Neural progenitor cell (in vitro differentiated cells): ENCODE results near the gene AEBP1.

Experiments
- EZH2 ChIP-seq: fragments of 200-600 bp; sonication (generic); IDR thresholded peaks from 2 replicates; pipeline ENCODE4 v1.6.1; 2017; ENCODE audit warnings: antibody characterized with exemption, mild to moderate bottlenecking, moderate library complexity
- TF ChIP-seq, protein P1 (sequence below): fragments of 200-600 bp; sonication (generic); IDR thresholded peaks from 2 replicates; pipeline ENCODE4 v1.5.1; 2017; ENCODE audit warnings: antibody characterized with exemption, mild to moderate bottlenecking

DNA sequence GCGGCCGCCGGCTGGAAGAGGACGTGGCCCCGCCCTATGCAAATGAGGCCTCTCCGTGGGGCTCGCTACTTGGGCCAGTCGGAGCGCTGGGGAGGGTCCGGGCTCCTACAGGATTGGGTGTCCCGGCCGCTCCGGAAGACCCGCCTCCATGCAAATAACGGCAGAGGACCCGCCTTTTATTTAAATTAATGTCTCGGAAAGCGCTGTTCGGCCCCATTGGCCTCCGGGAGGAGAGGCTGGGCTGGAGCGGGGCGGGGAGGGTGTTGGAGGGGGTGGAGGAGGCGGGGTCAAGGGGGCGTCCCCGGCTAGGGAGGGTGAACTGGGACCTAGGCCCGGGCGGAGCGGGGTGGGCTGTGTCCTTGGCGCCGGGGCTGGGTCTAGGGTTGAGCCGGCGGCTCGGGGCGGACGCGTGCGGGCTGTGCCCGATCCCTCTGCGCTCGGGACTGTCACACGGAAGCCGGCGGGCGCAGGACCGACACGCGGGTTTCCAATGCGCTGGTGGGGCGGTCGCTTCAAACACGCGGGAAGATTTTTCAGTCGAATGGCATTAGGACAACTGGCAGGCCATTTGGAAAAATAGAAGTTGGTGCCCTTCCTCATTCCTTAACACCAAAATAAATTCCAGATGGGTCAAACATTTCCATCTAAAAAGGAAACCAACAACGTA lies 21.5 kb upstream of the AEBP1 start:
- TF ChIP-seq, protein P1, sequence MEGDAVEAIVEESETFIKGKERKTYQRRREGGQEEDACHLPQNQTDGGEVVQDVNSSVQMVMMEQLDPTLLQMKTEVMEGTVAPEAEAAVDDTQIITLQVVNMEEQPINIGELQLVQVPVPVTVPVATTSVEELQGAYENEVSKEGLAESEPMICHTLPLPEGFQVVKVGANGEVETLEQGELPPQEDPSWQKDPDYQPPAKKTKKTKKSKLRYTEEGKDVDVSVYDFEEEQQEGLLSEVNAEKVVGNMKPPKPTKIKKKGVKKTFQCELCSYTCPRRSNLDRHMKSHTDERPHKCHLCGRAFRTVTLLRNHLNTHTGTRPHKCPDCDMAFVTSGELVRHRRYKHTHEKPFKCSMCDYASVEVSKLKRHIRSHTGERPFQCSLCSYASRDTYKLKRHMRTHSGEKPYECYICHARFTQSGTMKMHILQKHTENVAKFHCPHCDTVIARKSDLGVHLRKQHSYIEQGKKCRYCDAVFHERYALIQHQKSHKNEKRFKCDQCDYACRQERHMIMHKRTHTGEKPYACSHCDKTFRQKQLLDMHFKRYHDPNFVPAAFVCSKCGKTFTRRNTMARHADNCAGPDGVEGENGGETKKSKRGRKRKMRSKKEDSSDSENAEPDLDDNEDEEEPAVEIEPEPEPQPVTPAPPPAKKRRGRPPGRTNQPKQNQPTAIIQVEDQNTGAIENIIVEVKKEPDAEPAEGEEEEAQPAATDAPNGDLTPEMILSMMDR, result no peak
- no peak for TF ChIP-seq EZH2
